Stimulated activated CD4-positive, alpha-beta T cell treated with anti-CD3 and anti-CD28 coated beads, Interleukin-4, amount 100 ng/mL, for 24 hours (primary cell): ENCODE data around the gene PCA3.

Experiments used
- DNase-seq: peaks from one replicate; pipeline ENCODE4 v3.0.0-alpha.2; 2020

Gene PCA3

DNA sequence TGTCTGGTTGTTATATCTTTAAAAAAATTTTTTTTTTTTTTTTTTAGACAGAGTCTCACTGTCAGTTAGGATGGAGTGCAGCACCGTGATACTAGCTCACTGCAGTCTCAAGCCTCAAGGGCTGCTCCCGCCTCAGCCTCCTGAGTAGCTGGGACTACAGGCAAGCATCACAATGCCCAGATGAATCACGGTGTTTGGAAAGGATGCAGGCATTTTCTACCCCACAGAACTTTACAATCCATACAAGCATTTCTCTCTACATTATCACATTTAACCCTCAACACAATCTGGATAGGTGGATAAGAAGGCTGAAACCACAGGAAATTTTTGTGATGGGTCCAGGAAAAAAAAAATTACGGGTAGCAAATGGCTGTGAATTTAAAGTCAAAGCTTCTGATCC, 5.8 kb upstream of the PCA3 start:
- no peak for DNase-seq

DNA sequence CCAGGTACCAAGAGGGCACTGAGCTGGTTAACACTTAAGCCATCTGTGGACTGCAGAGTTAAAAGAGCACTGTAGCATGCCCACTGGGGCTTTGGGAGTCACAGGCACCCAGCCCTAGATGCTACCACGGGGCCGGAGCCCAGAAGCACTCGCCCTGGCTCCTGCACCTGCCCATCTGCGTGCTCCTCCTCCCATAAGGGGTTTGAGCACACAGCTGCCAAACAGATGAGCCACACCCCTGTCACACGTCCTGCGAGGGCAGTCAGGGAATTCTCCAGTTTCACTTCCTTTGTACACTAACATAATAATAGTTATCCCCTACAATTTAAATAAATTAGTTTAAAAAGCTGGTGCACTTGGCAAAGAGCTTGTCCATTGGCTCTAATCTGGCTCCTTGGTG, 4.5 kb upstream of the PCA3 start:
- DNase-seq, result no peak

DNA sequence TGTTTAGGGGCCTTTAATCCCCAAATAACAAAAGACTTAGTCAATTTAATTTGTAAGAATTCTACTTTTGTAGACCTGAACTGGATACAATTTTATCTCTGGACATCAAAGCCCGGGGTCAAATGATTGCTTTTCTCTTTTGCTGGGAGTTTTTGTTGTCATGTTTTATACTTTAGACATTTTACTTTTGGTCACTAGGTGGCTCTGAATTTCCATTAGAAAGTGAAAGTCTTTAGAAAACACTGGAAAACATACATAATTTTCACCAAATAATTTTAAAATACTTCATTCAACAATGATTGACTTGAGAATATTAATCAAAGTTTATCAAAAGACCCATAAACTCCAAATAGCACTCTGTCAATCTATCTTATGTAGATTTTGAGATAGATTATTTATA, 2.8 kb upstream of the PCA3 start:
- DNase-seq, result no peak

DNA sequence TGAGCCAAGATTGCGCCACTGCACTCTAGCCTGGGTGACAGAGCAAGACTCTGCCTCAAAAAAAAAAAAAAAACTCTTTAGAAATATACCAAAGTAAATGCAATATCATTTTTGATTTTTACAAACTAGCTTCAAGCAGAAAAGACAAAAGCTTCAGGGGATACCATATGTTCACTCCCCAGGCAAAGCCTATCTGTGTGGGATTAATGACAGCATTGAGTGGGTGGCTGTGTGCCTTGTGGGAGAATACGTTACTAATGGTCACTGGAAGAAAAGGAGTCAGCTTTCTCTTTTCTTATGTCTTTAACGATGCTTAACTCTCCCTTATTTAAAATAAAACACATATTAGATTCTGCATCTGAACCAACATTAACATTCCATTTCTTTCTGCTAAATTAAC, 1.9 kb downstream of the PCA3 start:
- DNase-seq, result no peak

GRCh38 chr9:76772686-76773445, 8.6 kb downstream of the PCA3 start:
- no peak for DNase-seq

DNA sequence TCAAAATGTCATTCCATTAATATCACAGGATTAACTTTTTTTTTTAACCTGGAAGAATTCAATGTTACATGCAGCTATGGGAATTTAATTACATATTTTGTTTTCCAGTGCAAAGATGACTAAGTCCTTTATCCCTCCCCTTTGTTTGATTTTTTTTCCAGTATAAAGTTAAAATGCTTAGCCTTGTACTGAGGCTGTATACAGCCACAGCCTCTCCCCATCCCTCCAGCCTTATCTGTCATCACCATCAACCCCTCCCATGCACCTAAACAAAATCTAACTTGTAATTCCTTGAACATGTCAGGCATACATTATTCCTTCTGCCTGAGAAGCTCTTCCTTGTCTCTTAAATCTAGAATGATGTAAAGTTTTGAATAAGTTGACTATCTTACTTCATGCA, 20.6 kb downstream of the PCA3 start:
- no peak for DNase-seq

GRCh38 chr9:76785501-76785900, 21.3 kb downstream of the PCA3 start:
- DNase-seq, result no peak

DNA sequence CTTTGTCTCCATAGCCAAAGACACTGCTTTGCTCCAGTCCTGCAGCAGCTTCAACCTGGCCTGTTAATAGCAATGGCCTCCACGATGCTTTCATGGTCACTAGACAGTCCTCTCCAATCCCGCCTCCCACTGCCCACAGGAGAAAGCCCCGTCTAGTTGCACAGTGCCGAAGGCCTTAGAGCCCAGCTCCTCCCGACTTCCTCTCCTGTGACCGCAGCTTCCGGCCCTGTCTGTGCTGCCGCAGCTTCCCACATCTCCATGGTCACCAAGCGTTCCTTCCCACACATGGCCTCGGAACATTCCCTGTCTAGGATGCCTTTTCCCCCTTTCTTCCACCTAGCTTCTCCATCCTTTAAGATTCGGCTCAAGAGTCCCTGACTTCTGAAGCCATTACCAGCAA, 23.4 kb downstream of the PCA3 start:
- no peak for DNase-seq

GRCh38 chr9:76789840-76790239, 25.6 kb downstream of the PCA3 start:
- no peak for DNase-seq

- no peak for DNase-seq
Observed at GRCh38 chr9:76793784-76794431, 29.7 kb downstream of the PCA3 start.

DNA sequence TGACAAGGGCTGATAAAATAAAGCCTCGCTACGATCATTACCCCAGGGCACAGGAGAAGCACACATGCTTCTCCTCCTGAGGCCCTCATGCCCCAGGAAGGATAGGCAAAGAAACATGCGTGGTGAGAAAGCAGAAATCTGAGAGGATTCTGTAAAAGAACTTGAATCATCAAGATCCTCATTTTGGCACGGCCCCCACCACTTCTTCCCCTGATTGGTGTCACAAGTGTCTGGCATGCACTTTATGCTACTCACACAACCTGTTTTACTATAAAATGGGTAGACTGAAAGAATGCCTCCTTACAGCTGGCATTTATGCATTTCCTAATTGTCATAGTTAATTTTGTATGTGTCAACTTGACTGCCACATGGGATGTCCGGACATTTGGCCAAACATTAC, 32.1 kb downstream of the PCA3 start:
- no peak for DNase-seq

DNA sequence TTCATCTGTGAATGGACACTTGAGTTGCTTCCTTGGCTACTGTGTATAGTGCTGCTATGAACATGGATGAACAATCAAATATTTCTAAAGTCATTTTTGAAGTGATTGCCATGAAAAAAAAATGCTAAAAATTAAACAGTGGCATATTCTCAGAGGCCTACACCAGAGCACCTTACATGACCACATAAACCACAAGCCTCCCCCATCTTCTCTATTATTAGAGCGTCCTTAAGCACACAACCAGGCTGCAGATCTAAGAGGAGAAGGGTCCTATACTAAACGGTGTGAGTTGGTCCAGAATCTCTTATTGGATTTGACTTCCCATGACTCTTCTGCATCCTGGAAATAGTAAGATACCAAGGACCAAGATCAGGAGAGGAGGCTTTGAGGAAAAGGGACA, 34.3 kb downstream of the PCA3 start:
- DNase-seq, result no peak

GRCh38 chr9:76799473-76799872, 35.2 kb downstream of the PCA3 start:
- DNase-seq, result no peak

DNA sequence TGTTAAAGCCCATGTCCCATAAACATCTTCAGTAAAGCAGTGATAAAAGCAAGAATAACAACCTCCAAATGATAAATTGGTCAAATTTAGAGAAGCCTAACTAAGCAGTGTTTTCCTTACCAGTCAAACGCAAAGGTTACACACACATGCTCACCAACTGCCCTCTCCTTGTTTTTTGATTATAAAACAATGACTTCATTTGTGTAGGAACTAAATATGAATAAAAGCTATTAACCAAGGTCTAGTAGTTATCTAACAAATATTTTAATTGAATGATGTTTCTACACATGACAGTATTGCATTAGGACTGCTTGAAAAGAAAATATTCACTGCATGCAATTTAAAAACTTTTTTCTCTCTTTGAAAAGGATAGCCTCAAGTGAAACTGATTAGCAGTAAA, 36.7 kb downstream of the PCA3 start:
- no peak for DNase-seq

GRCh38 chr9:76803083-76803482, 38.8 kb downstream of the PCA3 start:
- no peak for DNase-seq

- DNase-seq, result no peak
Observed at GRCh38 chr9:76803762-76804161, 39.5 kb downstream of the PCA3 start.

GRCh38 chr9:76808636-76809035, 44.4 kb downstream of the PCA3 start:
- DNase-seq, result no peak

DNA sequence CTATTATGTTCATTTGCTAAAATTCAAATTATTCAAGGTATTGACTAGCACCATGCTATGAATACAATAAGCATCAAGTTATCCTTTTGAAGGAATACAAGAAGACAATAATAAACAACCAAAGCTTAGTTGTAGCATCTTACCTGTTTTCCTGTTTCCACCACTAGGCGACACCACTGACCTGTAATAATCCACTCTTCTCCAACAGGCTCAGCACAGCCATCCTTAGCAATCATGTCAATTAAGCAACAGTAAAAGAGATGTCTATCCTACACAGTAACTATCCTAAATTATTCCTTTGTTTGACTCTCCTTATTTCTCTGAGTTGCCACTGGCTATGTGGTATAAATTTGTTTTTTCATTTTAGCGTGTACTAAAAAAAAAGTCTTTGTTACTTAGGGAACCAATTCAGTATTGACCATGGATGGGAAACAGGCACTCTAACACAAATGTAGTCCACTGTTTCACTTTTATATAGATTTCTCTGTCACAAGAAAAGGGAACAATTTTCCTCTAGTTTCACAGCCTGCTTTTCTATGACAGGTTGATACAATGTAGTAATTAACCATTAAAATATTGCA, 46.2 kb downstream of the PCA3 start:
- peak; percentile 7 for DNase-seq

DNA sequence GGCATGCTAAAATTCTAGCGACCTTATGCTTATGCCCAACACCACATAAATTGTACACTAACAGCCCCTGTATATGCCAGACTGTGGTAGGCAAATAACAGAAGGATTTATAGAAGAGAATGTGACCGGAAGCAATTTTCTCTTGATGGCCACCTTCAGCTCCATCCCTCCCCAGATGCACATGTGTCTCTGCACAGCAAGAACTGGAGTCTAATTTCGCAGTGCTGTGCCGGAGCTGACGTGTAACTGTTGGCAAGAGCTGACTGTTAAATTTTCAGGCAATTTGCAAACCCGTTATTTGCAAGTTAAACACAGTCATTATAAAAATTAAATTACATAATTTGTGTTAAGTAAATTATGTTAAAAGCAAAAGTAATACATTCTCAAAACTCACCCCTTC, 48.4 kb downstream of the PCA3 start:
- no peak for DNase-seq

DNA sequence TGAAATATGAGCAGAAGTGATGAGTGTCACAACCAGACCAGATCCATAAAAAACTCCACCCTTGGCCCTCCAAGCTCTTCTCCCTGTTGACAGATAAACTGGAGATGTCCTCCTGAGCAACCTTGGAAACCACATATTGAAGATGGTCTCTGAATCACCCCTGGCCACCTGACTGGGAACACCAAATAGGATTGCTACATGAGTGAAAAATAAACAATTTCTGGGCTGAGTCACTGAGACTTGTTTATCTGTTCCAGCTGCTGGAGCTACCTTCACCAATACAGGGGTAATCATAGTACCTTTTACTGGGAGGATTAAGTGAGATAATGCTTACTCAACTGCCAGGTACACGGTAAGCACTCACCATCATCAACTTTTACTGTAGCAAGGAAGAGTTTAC, 53.3 kb downstream of the PCA3 start:
- no peak for DNase-seq

DNA sequence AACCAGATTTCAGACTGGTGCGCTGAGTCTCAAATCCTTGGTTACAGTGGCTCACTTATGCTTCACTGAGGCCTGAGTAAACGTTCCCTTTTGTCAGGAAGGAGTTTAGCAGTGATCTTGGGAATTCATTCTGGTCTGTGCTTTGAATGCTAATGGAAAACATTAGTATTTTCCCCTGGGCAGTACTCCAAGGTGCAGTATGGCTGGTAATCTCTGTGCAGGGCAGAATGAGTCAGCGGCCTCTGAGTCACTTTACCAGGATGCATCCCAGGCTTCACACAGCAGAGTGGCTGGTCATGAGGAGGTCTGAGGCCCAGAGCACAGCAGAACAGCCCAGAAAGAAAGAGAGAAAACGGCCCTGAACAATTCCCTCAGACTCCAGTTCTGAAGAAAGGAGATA, 54.0 kb downstream of the PCA3 start:
- DNase-seq, result no peak

DNA sequence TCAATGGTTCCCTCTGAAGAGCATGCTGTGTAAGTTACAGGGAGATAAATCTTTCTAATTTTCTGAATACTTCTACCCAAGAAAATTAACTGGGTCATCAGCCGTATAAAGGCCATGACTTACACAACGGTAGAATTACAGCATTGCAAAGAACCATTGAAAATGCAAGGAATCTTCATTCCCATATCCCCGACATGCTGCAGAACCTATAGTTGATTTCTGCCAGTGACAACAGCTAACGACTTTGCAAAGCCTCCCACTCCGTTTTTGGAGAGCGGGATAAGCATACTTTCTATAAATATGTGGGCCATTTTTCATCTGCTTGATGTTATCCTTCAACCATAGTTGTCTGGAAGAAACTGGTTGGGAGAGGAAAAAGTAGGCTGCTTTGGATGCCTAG, 56.2 kb downstream of the PCA3 start:
- DNase-seq, result no peak

DNA sequence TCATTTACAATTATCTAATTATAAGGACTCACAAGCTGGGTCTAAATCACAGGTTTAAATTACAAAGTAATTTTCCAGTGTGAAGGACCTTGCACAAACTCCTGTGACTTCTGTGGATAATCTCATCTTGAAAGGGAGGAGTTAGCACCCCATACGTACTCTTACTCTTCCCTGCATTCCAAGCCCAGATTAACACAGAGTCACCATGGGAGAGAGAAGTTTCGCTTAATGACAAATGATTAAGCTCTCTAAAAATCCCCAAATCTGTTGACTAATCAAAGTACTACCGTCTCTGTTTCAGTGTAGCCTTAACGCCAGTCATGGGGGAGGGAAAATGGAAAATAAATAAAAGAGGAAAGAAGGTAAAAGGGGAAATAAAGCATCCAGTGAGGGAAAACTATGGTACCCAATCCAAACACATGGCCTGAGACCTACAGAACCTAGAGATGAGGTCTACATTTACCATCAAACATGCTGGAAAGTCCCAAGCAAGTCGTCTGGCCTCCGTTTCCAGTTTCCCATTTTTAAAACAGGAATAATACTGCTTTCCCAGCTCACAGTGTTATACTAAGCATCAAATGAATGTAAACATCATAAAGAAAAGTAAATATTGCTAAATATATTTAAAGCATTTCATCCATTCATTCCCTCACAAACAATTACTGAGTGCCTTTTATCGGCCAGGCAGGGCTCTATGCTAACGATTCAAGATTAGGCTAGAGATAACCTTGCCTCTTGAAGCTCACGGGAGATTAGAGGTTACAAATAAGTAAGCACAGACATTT, 63.2 kb downstream of the PCA3 start:
- DNase-seq, result no peak

GRCh38 chr9:76828447-76828846, 64.2 kb downstream of the PCA3 start:
- no peak for DNase-seq
